Measurements from ENCODE around the gene PTPN4. TPM values are rescaled to one million over a fixed set of nuclear protein-coding genes. Genes with fewer than 3 reads are reported as not detected.

PTPN4 gene
- total and polyA plus RNA-seq, 2 donors (not counting 3 experiments of a cell fraction or from before 2014, with no cell fraction given), result 6.8 to 29.6 TPM

- H3K27me3 ChIP-seq (ENCODE audit: control insufficient read depth in 2 of 2, insufficient read depth in 2 of 2, low read length in 2 of 2), result no peaks in the 10 kb centered on the region
- no peak for TF ChIP-seq JUN (IDR thresholded peaks at IDR 0.05; ENCODE audit: borderline replicate concordance, insufficient read depth, insufficient read length, low read depth)
- TF ChIP-seq POLR2AphosphoS5 (IDR thresholded peaks at IDR 0.05; ENCODE audit: insufficient read depth, low read depth, low read length), result no peak
- dilution Hi-C loops (cut with MboI; ENCODE audit: extremely low pct_ligation_motif_present, low sequenced_read_pairs), result no loop called here
- H3K4me1 ChIP-seq (ENCODE audit: control insufficient read depth, extremely low read depth, insufficient read depth, low read length), result peaks cover 8% of the 10 kb centered on the region
- H3K36me3 ChIP-seq (ENCODE audit: control insufficient read depth in 2 of 2, extremely low read depth in 1 of 2, insufficient read depth in 2 of 2, low read length in 2 of 2), result no peaks in the 10 kb centered on the region
- H3K9me1 ChIP-seq (replicated peaks; ENCODE audit: control insufficient read depth, extremely low read depth, insufficient read depth, low read length), result no peaks in the 10 kb centered on the region
- FAIRE-seq, result no peak
- POLR2A ChIA-PET, result no interaction called here
- intact Hi-C loops (cut with micrococcal nuclease), result no loop called here
- no peak overlapping the region for H3K9ac ChIP-seq (replicated peaks; ENCODE audit: extremely low read depth, insufficient read depth, low read length)
- H4K20me1 ChIP-seq (replicated peaks; ENCODE audit: control insufficient read depth, extremely low read depth, insufficient read depth, low read length), result peaks cover 4% of the 10 kb centered on the region
- H3K27ac ChIP-seq (ENCODE audit: insufficient read depth, low read depth, low read length), result no peak overlapping the region
- H3K4me3 ChIP-seq (replicated peaks in 1 of 3; ENCODE audit: insufficient read depth in 1 of 3, low read depth in 1 of 3, low read length in 3 of 3), result no peak overlapping the region
- no peak overlapping the region for H2AFZ ChIP-seq (ENCODE audit: low read depth, low read length)
- H3K79me2 ChIP-seq (ENCODE audit: control insufficient read depth, insufficient read depth, low read length), result peaks cover 26% of the 10 kb centered on the region
- CTCF ChIA-PET, result interaction anchor here (0.8 kb wide), 1 partner anchor 408 kb away, joined by 3 read pairs; no protein-coding TSS in a partner anchor
- DNase-seq (ENCODE audit: low read depth, low spot score), result no peak
- no peaks in the 10 kb centered on the region for H3K9me3 ChIP-seq (replicated peaks; ENCODE audit: control insufficient read depth, insufficient read depth, low read length)
- no TSS peak for BruUV-seq (replicated peaks)
- H3K4me2 ChIP-seq (ENCODE audit: insufficient read depth, low read length), result no peak overlapping the region
Observed at GRCh38 chr2:119766944-119767343, 7.2 kb downstream of the PTPN4 start.

- no peak overlapping the region for H3K4me3 ChIP-seq (replicated peaks in 1 of 3; ENCODE audit: insufficient read depth in 1 of 3, low read depth in 1 of 3, low read length in 3 of 3)
- no peak for FAIRE-seq
- no peaks in the 10 kb centered on the region for H3K9me1 ChIP-seq (replicated peaks; ENCODE audit: control insufficient read depth, extremely low read depth, insufficient read depth, low read length)
- BruUV-seq (replicated peaks), result no TSS peak
- POLR2A ChIA-PET, result interaction anchor here (0.6 kb wide), 1 partner anchor 1143 kb away, joined by 3 read pairs; no protein-coding TSS in a partner anchor
- no peak overlapping the region for H3K27ac ChIP-seq (ENCODE audit: insufficient read depth, low read depth, low read length)
- no peaks in the 10 kb centered on the region for H3K36me3 ChIP-seq (ENCODE audit: control insufficient read depth in 2 of 2, extremely low read depth in 1 of 2, insufficient read depth in 2 of 2, low read length in 2 of 2)
- H4K20me1 ChIP-seq (replicated peaks; ENCODE audit: control insufficient read depth, extremely low read depth, insufficient read depth, low read length), result peaks cover 4% of the 10 kb centered on the region
- dilution Hi-C loops (cut with MboI; ENCODE audit: extremely low pct_ligation_motif_present, low sequenced_read_pairs) (no loop called here), intact Hi-C loops (cut with micrococcal nuclease) (no loop called here)
- CTCF ChIA-PET, result interaction anchor here (0.7 to 1.5 kb wide), 2 partner anchors 31 to 55 kb away, joined by 3 to 4 read pairs; no protein-coding TSS in a partner anchor
- no peaks in the 10 kb centered on the region for H3K9me3 ChIP-seq (replicated peaks; ENCODE audit: control insufficient read depth, insufficient read depth, low read length)
- DNase-seq (ENCODE audit: low read depth, low spot score), result no peak
- H3K27me3 ChIP-seq (ENCODE audit: control insufficient read depth in 2 of 2, insufficient read depth in 2 of 2, low read length in 2 of 2), result no peaks in the 10 kb centered on the region
- no peak overlapping the region for H2AFZ ChIP-seq (ENCODE audit: low read depth, low read length)
- H3K79me2 ChIP-seq (ENCODE audit: control insufficient read depth, insufficient read depth, low read length), result peaks cover 19% of the 10 kb centered on the region
- TF ChIP-seq POLR2A (IDR thresholded peaks at IDR 0.05; ENCODE audit: low read depth, low read length) (no peak), MYC (IDR thresholded peaks at IDR 0.05; ENCODE audit: low read depth, low read length) (no peak), GATA2 (IDR thresholded peaks at IDR 0.05; ENCODE audit: insufficient read depth, insufficient read length, low read depth, low read length) (no peak), POLR2AphosphoS5 (IDR thresholded peaks at IDR 0.05; ENCODE audit: insufficient read depth, low read depth, low read length) (no peak), FOS (IDR thresholded peaks at IDR 0.05; ENCODE audit: borderline replicate concordance, insufficient read depth, low read length) (no peak), JUN (IDR thresholded peaks at IDR 0.05; ENCODE audit: borderline replicate concordance, insufficient read depth, insufficient read length, low read depth) (no peak), EZH2 (IDR thresholded peaks at IDR 0.05; ENCODE audit: borderline replicate concordance, low read depth, low read length, severe bottlenecking) (no peak)
- TF ChIP-seq, protein P1, sequence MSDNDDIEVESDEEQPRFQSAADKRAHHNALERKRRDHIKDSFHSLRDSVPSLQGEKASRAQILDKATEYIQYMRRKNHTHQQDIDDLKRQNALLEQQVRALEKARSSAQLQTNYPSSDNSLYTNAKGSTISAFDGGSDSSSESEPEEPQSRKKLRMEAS (IDR thresholded peaks at IDR 0.05; ENCODE audit: insufficient read depth, insufficient read length), result no peak
- TF ChIP-seq, protein P2, sequence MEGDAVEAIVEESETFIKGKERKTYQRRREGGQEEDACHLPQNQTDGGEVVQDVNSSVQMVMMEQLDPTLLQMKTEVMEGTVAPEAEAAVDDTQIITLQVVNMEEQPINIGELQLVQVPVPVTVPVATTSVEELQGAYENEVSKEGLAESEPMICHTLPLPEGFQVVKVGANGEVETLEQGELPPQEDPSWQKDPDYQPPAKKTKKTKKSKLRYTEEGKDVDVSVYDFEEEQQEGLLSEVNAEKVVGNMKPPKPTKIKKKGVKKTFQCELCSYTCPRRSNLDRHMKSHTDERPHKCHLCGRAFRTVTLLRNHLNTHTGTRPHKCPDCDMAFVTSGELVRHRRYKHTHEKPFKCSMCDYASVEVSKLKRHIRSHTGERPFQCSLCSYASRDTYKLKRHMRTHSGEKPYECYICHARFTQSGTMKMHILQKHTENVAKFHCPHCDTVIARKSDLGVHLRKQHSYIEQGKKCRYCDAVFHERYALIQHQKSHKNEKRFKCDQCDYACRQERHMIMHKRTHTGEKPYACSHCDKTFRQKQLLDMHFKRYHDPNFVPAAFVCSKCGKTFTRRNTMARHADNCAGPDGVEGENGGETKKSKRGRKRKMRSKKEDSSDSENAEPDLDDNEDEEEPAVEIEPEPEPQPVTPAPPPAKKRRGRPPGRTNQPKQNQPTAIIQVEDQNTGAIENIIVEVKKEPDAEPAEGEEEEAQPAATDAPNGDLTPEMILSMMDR (IDR thresholded peaks at IDR 0.05; ENCODE audit: extremely low read depth in 1 of 2, insufficient read depth in 1 of 2, low read depth in 1 of 2, low read length in 2 of 2), result no peak
- no peak overlapping the region for H3K4me2 ChIP-seq (ENCODE audit: insufficient read depth, low read length)
- H3K4me1 ChIP-seq (ENCODE audit: control insufficient read depth, extremely low read depth, insufficient read depth, low read length), result no peaks in the 10 kb centered on the region
- no peak overlapping the region for H3K9ac ChIP-seq (replicated peaks; ENCODE audit: extremely low read depth, insufficient read depth, low read length)
Observed at GRCh38 chr2:119768742-119769141, 9.0 kb downstream of the PTPN4 start.
